HCT116 (cell line): ENCODE measurements around the gene DDR1. TPM values are rescaled to one million over a fixed set of nuclear protein-coding genes. Genes with fewer than 3 reads are reported as not detected.

ENCODE experiments used
- ATAC-seq: fragments of 200-7000 bp; cut with Tn5 transposase; 2 replicates; pipeline ENCODE4 v1.9.1; 2020; ENCODE audit warnings: mild to moderate bottlenecking, moderate library complexity
- BruUV-seq: library from RNA; stranded (reverse); fragments of 400-500 nt; replicated peaks from 2 replicates; lab custom pipeline; 2021; lab: Mats Ljungman, UMichigan
- CTCF ChIA-PET: fragments of 300-600 bp; sonication (Branson Sonifier 250); formaldehyde crosslinking; loops from one replicate; lab custom pipeline; 2021; ENCODE audit warnings: antibody characterized with exemption; lab: Charles Lee
- POLR2A ChIA-PET: fragments of 300-600, 350-600 bp; sonication (Branson Sonifier 250); formaldehyde crosslinking; loops from one replicate; lab custom pipeline; 2021; ENCODE audit warnings: antibody characterized with exemption; lab: Charles Lee
- RAD21 ChIA-PET, 2 experiments: fragments of 300-600 bp; sonication (Branson Sonifier 250); formaldehyde crosslinking; loops; one replicate each; lab custom pipeline; 2023; ENCODE audit warnings: low total read pairs in 2 of 2; ENCODE audit not compliant: uncharacterized antibody in 2 of 2, unreplicated experiment in 2 of 2, low non-redundant PET in 1 of 2; lab: Charles Lee
- DNase-seq: peaks from one replicate; pipeline ENCODE4 v3.0.0-alpha.2; 2010; ENCODE audit warnings: low read depth, low spot score
- H2AFZ ChIP-seq: fragments of 200-600 bp; shearing (Covaris generic), sonication (generic); 2 replicates; pipeline ENCODE4 v1.6.1; 2017; ENCODE audit warnings: low read depth, mixed run types, mixed read lengths, antibody characterized with exemption, low read length; ENCODE audit not compliant: poor library complexity, severe bottlenecking
- H3K27ac ChIP-seq: 2 replicates; pipeline ENCODE4 v1.5.1; 2012; ENCODE audit warnings: low read depth, low read length
- H3K27me3 ChIP-seq: fragments of 200-600 bp; sonication (generic); 2 replicates; pipeline ENCODE4 v1.6.1; 2016; ENCODE audit warnings: mixed run types, low read length, mixed read lengths; ENCODE audit not compliant: insufficient read depth
- H3K36me3 ChIP-seq, 2 experiments: fragments of 200-500 bp in 1 of 2; fragments of 200-600 bp in 1 of 2; sonication (Bioruptor generic) in 1 of 2; sonication (generic) in 1 of 2; 2 replicates each; pipeline versions ENCODE4 v1.5.1 to v1.6.1; 2014 to 2016; ENCODE audit warnings: low read length in 2 of 2, inconsistent platforms in 1 of 2, mixed read lengths in 1 of 2, mixed run types in 1 of 2; ENCODE audit not compliant: insufficient read depth in 2 of 2, control insufficient read depth in 1 of 2
- H3K4me1 ChIP-seq, 2 experiments: fragments of 200-600 bp in 1 of 2; sonication (generic) in 1 of 2; 2 replicates each; pipeline versions ENCODE4 v1.5.1 to v1.6.1; 2012 to 2017; ENCODE audit warnings: low read length in 2 of 2, inconsistent platforms in 1 of 2, mild to moderate bottlenecking in 1 of 2, mixed read lengths in 1 of 2, mixed run types in 1 of 2, moderate library complexity in 1 of 2; ENCODE audit not compliant: insufficient read depth in 2 of 2, control insufficient read depth in 1 of 2
- H3K4me2 ChIP-seq: fragments of 200-600 bp; sonication (generic); 2 replicates; pipeline ENCODE4 v1.6.1; 2017; ENCODE audit warnings: mixed run types, low read length, mixed read lengths
- H3K4me3 ChIP-seq, 2 experiments: fragments of 200-600 bp in 1 of 2; sonication (generic) in 1 of 2; replicated peaks in 1 of 2; 2 replicates each; pipeline ENCODE4 v1.5.1; 2011 to 2016; ENCODE audit warnings: low read length in 2 of 2, control low read depth in 1 of 2, low read depth in 1 of 2, mild to moderate bottlenecking in 1 of 2, mixed read lengths in 1 of 2, mixed run types in 1 of 2
- H3K79me2 ChIP-seq: fragments of 200-600 bp; sonication (generic); 2 replicates; pipeline ENCODE4 v1.6.1; 2017; ENCODE audit warnings: mild to moderate bottlenecking, mixed run types, low read length, moderate library complexity, mixed read lengths; ENCODE audit not compliant: insufficient read depth
- H3K9ac ChIP-seq: fragments of 200-600 bp; sonication (generic); 2 replicates; pipeline ENCODE4 v1.6.1; 2016; ENCODE audit warnings: low read length, mixed read lengths
- H3K9me2 ChIP-seq: fragments of 200-600 bp; sonication (generic), shearing (Covaris generic); 2 replicates; pipeline ENCODE4 v1.6.1; 2017; ENCODE audit warnings: mixed run types, mild to moderate bottlenecking, moderate library complexity; ENCODE audit not compliant: insufficient read depth
- H3K9me3 ChIP-seq, 2 experiments: fragments of 200-500 bp in 1 of 2; fragments of 200-600 bp in 1 of 2; sonication (Bioruptor generic) in 1 of 2; sonication (generic) in 1 of 2; 2 replicates each; pipeline ENCODE4 v1.6.1; 2014 to 2017; ENCODE audit warnings: low read length in 2 of 2, mixed read lengths in 2 of 2, inconsistent platforms in 1 of 2, low read depth in 1 of 2, mild to moderate bottlenecking in 1 of 2, mixed run types in 1 of 2, moderate library complexity in 1 of 2; ENCODE audit not compliant: control insufficient read depth in 1 of 2, insufficient read depth in 1 of 2
- H4K20me1 ChIP-seq: fragments of 200-600 bp; sonication (generic), shearing (Covaris generic); 2 replicates; pipeline ENCODE4 v1.6.1; 2017; ENCODE audit warnings: mixed run types, mild to moderate bottlenecking, moderate library complexity; ENCODE audit not compliant: insufficient read depth
- CEBPB ChIP-seq: IDR thresholded peaks from 2 replicates; pipeline ENCODE4 v1.6.1; 2012; ENCODE audit warnings: low read depth
- EGR1 ChIP-seq: IDR thresholded peaks from 2 replicates; pipeline ENCODE4 v1.6.1; 2012; ENCODE audit warnings: low read depth
- ELF1 ChIP-seq: IDR thresholded peaks from 2 replicates; pipeline ENCODE4 v1.6.1; 2012; ENCODE audit warnings: low read depth, borderline replicate concordance
- EZH2 ChIP-seq: fragments of 200-600 bp; sonication (generic); IDR thresholded peaks from 2 replicates; pipeline ENCODE4 v1.6.1; 2017; ENCODE audit warnings: antibody characterized with exemption, mixed run types
- FOSL1 ChIP-seq: IDR thresholded peaks from 2 replicates; pipeline ENCODE4 v1.6.1; 2012; ENCODE audit warnings: low read depth
- JUND ChIP-seq: IDR thresholded peaks from 2 replicates; pipeline ENCODE4 v1.6.1; 2012
- POLR2AphosphoS5 ChIP-seq: IDR thresholded peaks from 2 replicates; pipeline ENCODE4 v1.6.1; 2011; ENCODE audit warnings: mild to moderate bottlenecking, low read depth, low read length, moderate library complexity
- RAD21 ChIP-seq: IDR thresholded peaks from 2 replicates; pipeline ENCODE4 v1.6.1; 2012; ENCODE audit warnings: low read depth, mild to moderate bottlenecking
- REST ChIP-seq: IDR thresholded peaks from 2 replicates; pipeline ENCODE4 v1.6.1; 2012; ENCODE audit warnings: low read depth
- SIN3A ChIP-seq: IDR thresholded peaks from 2 replicates; pipeline ENCODE4 v1.6.1; 2012; ENCODE audit warnings: low read depth
- SP1 ChIP-seq: IDR thresholded peaks from 2 replicates; pipeline ENCODE4 v1.6.1; 2012; ENCODE audit warnings: low read depth
- SRF ChIP-seq: IDR thresholded peaks from 2 replicates; pipeline ENCODE4 v1.6.1; 2012; ENCODE audit warnings: low read depth
- TCF7L2 ChIP-seq: IDR thresholded peaks from 2 replicates; pipeline ENCODE4 v1.7.0; 2011; ENCODE audit warnings: borderline replicate concordance, inconsistent platforms; ENCODE audit not compliant: insufficient read depth, insufficient read length; ENCODE audit errors: extremely low read depth
- YY1 ChIP-seq: IDR thresholded peaks from 2 replicates; pipeline ENCODE4 v1.6.1; 2011; ENCODE audit warnings: low read length, low read depth, moderate library complexity, mild to moderate bottlenecking; ENCODE audit not compliant: insufficient replicate concordance; ENCODE audit errors: extremely low read depth
- ZBTB33 ChIP-seq: IDR thresholded peaks from 2 replicates; pipeline ENCODE4 v1.6.1; 2011; ENCODE audit warnings: mild to moderate bottlenecking, low read length, moderate library complexity; ENCODE audit not compliant: insufficient replicate concordance; ENCODE audit errors: extremely low read depth
- ZFX ChIP-seq: fragments of 450-650 bp; IDR thresholded peaks from 2 replicates; pipeline ENCODE4 v1.6.1; 2017
- intact Hi-C: fragments of 100-400 bp; cut with micrococcal nuclease; formaldehyde crosslinking; loops from 2 replicates; pipeline ENCODE4 v1.10.0; 2022
- total RNA-seq: library from RNA; stranded (reverse); gene quantifications from one replicate; pipeline ENCODE4 v1.2.1, GENCODE V29; 2021; ENCODE audit not compliant: unreplicated experiment

The DDR1 gene
- total RNA-seq, 1 experiment from 2014 or later: 211 TPM

GRCh38 chr6:30935018-30935417 lies 50.7 kb downstream of the DDR1 start:
- DNase-seq: no peak

GRCh38 chr6:30937265-30937664 lies 52.9 kb downstream of the DDR1 start:
- no peak for TF ChIP-seq SP1
- TF ChIP-seq ZFX: no peak
- TF ChIP-seq REST: no peak
- no peak for TF ChIP-seq SRF
- no peak for TF ChIP-seq SIN3A
- no peak for TF ChIP-seq RAD21
- no peak for TF ChIP-seq ZBTB33
- TF ChIP-seq EZH2: no peak
- TF ChIP-seq TCF7L2: no peak
- TF ChIP-seq YY1: no peak
- TF ChIP-seq JUND: no peak
- TF ChIP-seq ELF1: no peak
- no peak for TF ChIP-seq FOSL1
- Histone ChIP-seq H3K36me3 (no peaks in the 10 kb centered on the region), H3K4me2 (no peak overlapping the region), H4K20me1 (no peaks in the 10 kb centered on the region), H3K9ac (no peak overlapping the region), H3K4me3 (no peak overlapping the region), H3K9me2 (no peaks in the 10 kb centered on the region), H3K9me3 (no peaks in the 10 kb centered on the region), H3K79me2 (no peaks in the 10 kb centered on the region), H2AFZ (no peak overlapping the region), H3K27me3 (no peaks in the 10 kb centered on the region), H3K4me1 (peaks cover 6 to 14% of the 10 kb centered on the region in 2 experiments), H3K27ac (no peak overlapping the region)
- DNase-seq (no peak), ATAC-seq (no peak)
- POLR2A ChIA-PET: no interaction called here
- CTCF ChIA-PET: interaction anchor here (0.5 to 1.5 kb wide), 2 partner anchors 134 to 462 kb away, joined by 3 read pairs; no protein-coding TSS in a partner anchor
- RAD21 ChIA-PET: no interaction called here
- no TSS peak for BruUV-seq
- intact Hi-C loops: no loop called here

More at GRCh38 chr6:30935018-30935417, 50.7 kb downstream of the DDR1 start:
- Histone ChIP-seq H3K4me3 (no peak overlapping the region), H3K9me3 (no peaks in the 10 kb centered on the region), H3K4me1 (peaks cover 7 to 13% of the 10 kb centered on the region in 2 experiments; a peak in 3 of 4 replicates), H3K9me2 (no peaks in the 10 kb centered on the region), H3K79me2 (no peaks in the 10 kb centered on the region), H3K9ac (no peak overlapping the region), H3K36me3 (no peaks in the 10 kb centered on the region), H2AFZ (no peak overlapping the region), H3K4me2 (no peak overlapping the region), H3K27me3 (no peaks in the 10 kb centered on the region), H4K20me1 (no peaks in the 10 kb centered on the region), H3K27ac (no peak overlapping the region)
- ChIA-PET POLR2A (no interaction called here), RAD21 (no interaction called here), CTCF (no interaction called here)
- no TSS peak for BruUV-seq
- intact Hi-C loops: no loop called here
- TF ChIP-seq EGR1: no peak
- no peak for TF ChIP-seq SRF
- TF ChIP-seq CEBPB: no peak
- TF ChIP-seq POLR2AphosphoS5: no peak
- no peak for ATAC-seq
